Skeletal muscle satellite cell (primary cell): ENCODE measurements around the gene ATAD3C.

ENCODE experiments used
- H3K27me3 ChIP-seq: 2 replicates; pipeline ENCODE4 v1.7.0; 2013; ENCODE audit warnings: low read length; ENCODE audit not compliant: control insufficient read depth, insufficient read depth
- H3K36me3 ChIP-seq: 2 replicates; pipeline ENCODE4 v1.7.0; 2013; ENCODE audit warnings: mild to moderate bottlenecking, control low read depth, low read length; ENCODE audit not compliant: insufficient read depth
- H3K4me1 ChIP-seq: 2 replicates; pipeline ENCODE4 v1.7.0; 2013; ENCODE audit warnings: low read length; ENCODE audit not compliant: control insufficient read depth, insufficient read depth
- H3K4me2 ChIP-seq: 2 replicates; pipeline ENCODE4 v1.7.0; 2013; ENCODE audit warnings: mild to moderate bottlenecking, low read length
- H3K4me3 ChIP-seq: 2 replicates; pipeline ENCODE4 v1.7.0; 2013; ENCODE audit warnings: low read length
- H3K9ac ChIP-seq: 2 replicates; pipeline ENCODE4 v1.7.0; 2013; ENCODE audit warnings: mild to moderate bottlenecking, low read depth, low read length, moderate library complexity
- H3K9me3 ChIP-seq: replicated peaks from 2 replicates; pipeline ENCODE4 v1.7.0; 2013; ENCODE audit warnings: mild to moderate bottlenecking, control low read depth, low read length

The ATAD3C gene

DNA sequence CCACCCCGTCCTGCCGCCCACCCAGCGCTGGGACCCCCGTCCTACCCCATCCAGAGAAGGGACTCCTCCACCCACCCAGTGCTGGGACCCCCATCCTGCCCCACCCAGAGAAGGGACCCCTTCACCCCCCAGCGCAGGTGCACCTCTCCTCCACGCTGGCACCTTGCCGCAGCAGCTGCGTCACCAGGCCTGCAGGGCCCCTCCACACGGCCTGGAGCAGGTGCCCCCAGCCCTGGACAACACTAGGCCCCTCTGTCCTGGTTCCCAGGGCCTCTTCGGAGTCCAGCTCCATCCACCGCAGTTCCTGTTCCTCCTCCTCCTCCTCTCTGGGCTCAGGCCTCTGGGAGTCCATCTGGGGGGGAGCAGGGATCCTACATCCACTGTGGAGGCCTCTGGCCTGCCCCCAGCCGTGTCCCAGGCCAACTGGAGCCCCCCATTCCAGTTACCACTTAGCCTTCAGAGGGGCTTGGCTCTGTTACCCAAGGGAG lies 28.8 kb upstream of the ATAD3C start:
- Histone ChIP-seq H3K4me2 (no peak overlapping the region), H3K36me3 (no peaks in the 10 kb centered on the region), H3K4me3 (no peak overlapping the region), H3K9ac (no peak overlapping the region), H3K9me3 (no peaks in the 10 kb centered on the region), H3K4me1 (no peaks in the 10 kb centered on the region), H3K27me3 (no peaks in the 10 kb centered on the region)

DNA sequence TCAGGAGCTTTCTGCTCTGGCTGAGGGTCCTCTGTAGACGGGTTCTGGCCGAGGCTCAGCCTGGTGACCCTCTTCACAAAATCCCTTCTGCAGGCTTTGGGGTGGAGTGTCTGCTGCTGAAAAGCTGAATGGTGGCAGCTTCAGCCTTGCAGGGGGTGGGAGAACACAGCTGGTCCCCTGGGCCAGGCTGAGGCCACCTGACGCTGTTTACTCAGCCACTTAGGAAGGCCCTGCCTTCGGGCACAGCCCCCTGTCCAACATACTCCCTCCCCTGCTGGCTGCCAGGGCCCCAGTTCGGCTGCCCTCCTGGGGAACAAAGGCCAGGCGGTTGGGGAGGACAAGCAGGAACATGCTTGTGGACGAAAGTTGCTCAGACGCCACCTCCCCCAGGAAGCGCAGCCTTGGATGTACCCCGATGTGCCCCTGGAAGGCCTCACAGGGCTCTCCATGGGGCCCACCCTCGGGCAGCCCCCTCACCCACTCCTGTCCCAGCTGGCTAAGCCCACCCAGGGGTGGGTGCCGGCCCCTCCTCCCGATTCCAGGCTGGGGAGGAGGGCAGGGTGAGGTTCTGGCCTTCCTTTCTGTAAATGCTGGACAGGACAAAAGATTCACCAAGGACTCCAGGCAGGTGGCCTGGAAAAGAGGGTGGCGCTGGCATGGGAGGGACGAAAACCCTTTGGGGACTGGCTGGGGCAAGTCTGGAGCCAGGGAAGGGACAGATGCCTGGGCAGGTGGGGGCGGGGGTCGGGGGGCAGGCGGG lies 28.2 kb upstream of the ATAD3C start, which contains the start of gene ANKRD65:
ANKRD65 (minus strand) TSS at position 130 of the 760 bp plus-strand sequence. CDS start 271 bp downstream, outside the sequence.
- Histone ChIP-seq H3K36me3 (no peaks in the 10 kb centered on the region), H3K4me1 (no peaks in the 10 kb centered on the region), H3K4me3 (peak within 1 kb of the TSS; percentile 62), H3K9ac (peak within 1 kb of the TSS; percentile 30), H3K27me3 (no peaks in the 10 kb centered on the region), H3K4me2 (peak within 1 kb of the TSS; percentile 77), H3K9me3 (no peaks in the 10 kb centered on the region)

DNA sequence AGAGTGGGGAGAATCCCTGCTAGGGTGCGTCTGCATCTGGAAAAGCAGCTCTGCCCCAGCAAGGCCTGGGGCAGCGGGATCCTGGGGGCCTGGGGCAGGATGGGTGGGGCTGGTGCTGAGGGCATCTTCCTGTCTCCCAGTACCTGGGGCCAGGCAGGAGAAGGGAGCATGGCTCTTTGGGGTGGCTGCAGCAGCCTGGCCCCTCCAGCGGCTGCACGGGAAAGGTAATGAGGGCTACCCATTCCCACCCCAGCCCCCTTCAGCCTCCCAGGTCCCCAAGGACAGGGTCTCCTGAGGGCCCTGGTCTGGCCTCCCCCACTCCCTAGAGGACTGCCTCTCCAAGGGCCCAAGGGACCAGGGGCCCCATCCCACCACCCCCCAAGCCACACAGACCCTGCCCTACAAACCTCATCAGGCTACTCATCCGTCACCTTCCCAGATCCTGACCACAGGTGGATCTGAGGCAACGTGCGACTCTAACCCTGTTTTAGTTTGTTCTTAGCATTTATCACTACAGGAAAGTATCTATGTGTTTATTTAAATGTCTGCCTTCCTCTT lies 27.5 kb upstream of the ATAD3C start:
- no peaks in the 10 kb centered on the region for H3K36me3 ChIP-seq
- H3K9me3 ChIP-seq = no peaks in the 10 kb centered on the region
- H3K9ac ChIP-seq = no peak overlapping the region
- no peaks in the 10 kb centered on the region for H3K4me1 ChIP-seq
- H3K4me3 ChIP-seq = no peak overlapping the region
- H3K27me3 ChIP-seq = no peaks in the 10 kb centered on the region
- no peak overlapping the region for H3K4me2 ChIP-seq

DNA sequence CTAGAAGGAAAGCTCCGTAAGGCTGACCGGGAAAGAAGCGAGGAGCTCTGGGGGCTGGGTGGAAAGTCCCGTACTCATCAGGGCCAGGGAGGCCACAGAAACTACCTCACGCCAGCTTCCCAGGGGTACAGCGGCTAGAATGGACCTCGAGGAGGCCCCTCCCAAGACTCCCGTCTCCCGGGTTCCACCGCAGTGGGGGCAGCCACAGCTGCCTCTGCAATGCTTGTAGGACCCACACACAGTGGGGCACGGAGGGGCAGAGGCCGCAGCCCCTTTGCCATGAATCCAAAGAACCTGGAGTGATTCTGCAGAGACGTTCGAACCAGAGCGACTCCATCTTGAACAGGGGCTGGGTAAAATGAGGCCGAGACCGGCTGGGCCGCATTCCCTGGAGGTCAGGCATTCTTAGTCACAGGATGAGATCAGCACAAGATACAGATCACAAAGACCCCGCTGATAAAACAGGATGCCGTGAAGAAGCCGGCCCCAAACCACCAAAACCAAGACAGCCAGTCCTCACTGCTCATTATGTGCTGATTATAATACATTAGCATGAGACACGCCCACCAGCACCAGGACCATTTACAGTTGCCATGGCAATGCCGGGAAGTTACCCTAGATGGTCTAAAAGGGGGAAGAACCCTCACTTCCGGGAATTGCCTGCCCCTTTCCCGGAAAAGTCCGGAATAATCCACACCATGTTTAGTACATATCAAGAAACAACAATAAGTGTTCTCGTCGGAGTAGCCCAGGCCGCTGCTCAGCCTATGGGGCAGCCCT lies 26.8 kb upstream of the ATAD3C start:
- no peak overlapping the region for H3K4me3 ChIP-seq
- no peaks in the 10 kb centered on the region for H3K9me3 ChIP-seq

DNA sequence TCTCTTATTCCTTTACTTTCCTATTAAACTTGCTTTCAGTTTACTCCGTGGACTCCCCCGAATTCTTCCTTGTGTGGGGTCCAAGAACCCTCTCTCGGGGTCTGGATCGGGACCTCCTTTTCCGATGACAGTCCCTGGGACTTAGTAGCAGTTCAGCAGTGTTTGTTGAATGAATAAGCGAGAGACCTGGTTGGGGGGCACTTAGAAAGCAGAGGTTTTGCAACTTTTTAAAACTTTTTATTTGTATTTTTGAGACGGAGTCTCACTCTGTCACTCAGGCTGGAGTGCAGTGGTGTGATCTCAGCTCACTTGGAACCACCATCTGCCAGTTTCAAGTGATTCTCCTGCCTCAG lies 26.3 kb upstream of the ATAD3C start:
- Histone ChIP-seq H3K27me3 (no peaks in the 10 kb centered on the region), H3K9me3 (no peaks in the 10 kb centered on the region), H3K4me2 (no peak overlapping the region), H3K4me3 (no peak overlapping the region), H3K9ac (no peak overlapping the region), H3K4me1 (no peaks in the 10 kb centered on the region), H3K36me3 (no peaks in the 10 kb centered on the region)

More for the DNA sequence above, 26.8 kb upstream of the ATAD3C start:
- H3K27me3 ChIP-seq = no peaks in the 10 kb centered on the region
- no peaks in the 10 kb centered on the region for H3K4me1 ChIP-seq
- no peak overlapping the region for H3K9ac ChIP-seq
- H3K4me2 ChIP-seq = no peak overlapping the region
- no peaks in the 10 kb centered on the region for H3K36me3 ChIP-seq

DNA sequence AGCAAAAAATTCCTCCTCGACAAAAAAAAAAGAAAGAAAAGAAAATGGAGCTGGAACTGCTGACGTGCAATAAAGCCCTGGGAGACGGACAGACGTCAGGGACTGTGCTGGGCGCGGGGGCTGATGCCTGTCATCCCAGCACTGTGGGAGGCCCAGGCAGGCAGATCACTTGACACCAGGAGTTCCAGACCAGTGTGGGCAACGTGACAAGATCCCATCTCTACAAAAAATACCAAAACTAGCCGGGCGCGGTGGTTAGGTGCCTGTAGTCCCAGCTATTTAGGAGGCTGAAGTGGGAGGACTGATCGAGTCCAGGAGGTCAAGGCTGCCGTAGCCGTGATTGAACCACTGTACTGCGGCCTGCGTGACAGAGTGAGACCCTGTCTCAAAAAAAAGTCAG lies 24.8 kb upstream of the ATAD3C start:
- no peaks in the 10 kb centered on the region for H3K4me1 ChIP-seq
- H3K4me3 ChIP-seq = no peak overlapping the region
- H3K27me3 ChIP-seq = no peaks in the 10 kb centered on the region
- no peak overlapping the region for H3K4me2 ChIP-seq
- H3K9me3 ChIP-seq = no peaks in the 10 kb centered on the region
- no peak overlapping the region for H3K9ac ChIP-seq
- H3K36me3 ChIP-seq = no peaks in the 10 kb centered on the region

DNA sequence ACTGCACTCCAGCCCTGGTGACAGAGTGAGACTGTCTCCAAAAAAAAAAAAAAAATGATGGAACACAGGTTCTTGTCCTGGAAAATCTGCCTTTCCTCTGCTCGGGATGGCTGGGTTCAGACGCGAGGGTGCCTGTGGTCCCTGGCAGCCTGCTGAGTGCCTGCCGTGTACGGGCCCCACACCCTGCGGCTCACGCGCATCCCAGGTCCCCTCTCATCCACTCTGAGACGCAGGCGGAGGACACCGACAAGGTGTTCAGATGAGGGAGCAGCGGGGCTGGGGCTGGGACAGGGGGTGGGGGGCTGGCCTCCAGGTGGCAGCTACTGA lies 24.1 kb upstream of the ATAD3C start:
- Histone ChIP-seq H3K27me3 (no peaks in the 10 kb centered on the region), H3K4me2 (no peak overlapping the region), H3K9me3 (no peaks in the 10 kb centered on the region), H3K9ac (no peak overlapping the region), H3K36me3 (no peaks in the 10 kb centered on the region), H3K4me1 (peaks cover 5% of the 10 kb centered on the region), H3K4me3 (no peak overlapping the region)

DNA sequence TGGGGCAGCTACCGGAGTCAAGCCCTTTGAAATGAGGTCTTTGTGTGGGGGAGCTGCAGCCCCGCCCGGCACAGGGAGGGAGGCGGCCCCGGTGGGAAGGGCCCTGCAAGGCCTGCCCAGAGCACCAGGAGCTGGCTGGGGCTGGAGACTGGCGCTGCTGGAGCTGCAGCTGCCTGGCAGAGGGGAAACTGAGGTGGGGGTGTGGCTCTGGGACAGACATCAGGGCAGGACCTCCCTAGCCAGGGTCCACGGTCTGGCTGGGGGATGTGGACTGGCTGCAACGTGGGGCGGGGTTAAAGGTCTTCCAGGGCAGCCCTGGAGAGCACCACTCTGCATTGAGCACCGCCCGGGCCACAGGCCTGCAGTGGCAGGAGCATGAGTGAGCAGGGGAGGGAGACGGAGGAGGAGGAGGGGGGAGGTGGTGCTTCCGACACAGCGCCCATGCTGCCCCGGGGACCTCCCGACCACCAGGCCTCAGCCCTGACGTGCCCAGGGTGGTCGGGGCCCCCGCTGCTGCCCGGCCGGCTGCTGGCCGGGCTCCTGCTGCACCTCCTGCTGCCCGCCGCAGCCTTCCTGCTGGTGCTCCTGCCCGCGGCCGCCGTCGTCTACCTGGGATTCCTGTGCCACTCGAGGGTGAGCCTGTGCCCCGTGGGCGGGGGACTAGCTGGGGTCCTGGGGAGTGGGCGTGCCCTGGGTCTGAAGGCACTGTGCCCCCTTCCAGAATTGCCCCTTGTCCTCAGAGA lies 23.6 kb upstream of the ATAD3C start:
- Histone ChIP-seq H3K27me3 (no peaks in the 10 kb centered on the region), H3K4me3 (no peak overlapping the region), H3K9ac (no peak overlapping the region)

DNA sequence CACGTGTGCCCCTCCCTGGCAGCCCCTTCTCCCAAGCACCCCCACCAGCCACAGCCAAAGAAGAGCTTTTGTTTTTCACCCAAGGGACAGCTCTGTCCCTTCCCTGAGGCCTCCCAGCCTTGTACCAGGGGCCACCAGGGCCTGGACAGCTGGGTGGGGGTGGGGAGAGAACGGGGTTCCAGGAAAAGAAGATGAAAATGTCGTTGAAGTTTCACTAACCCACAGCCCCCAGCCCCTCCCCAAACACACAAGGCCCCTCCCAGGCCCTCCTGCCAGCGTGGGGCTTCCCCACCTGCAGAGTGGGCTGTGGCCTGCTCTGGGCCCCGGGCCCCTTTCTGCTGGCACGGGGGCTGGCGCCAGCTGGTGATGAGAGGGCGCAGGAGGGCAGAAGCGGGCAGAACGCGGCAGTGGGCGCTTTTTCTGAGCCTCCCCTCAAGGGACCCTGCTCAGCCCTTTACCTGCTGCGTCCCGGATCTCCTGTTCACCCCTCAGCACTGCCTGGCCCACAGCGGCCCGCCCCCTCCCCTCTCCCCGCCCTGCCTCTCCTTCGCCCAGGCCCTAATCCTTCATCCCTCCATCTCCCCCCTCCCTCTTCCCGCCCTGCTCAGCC lies 22.9 kb upstream of the ATAD3C start:
- no peaks in the 10 kb centered on the region for H3K36me3 ChIP-seq
- H3K9me3 ChIP-seq = no peaks in the 10 kb centered on the region
- no peak overlapping the region for H3K9ac ChIP-seq
- no peak overlapping the region for H3K4me3 ChIP-seq
- H3K4me1 ChIP-seq = peaks cover 12% of the 10 kb centered on the region
- H3K27me3 ChIP-seq = no peaks in the 10 kb centered on the region
- H3K4me2 ChIP-seq = no peak overlapping the region

More for the DNA sequence above, 23.6 kb upstream of the ATAD3C start:
- no peaks in the 10 kb centered on the region for H3K9me3 ChIP-seq
- H3K4me1 ChIP-seq = peaks cover 9% of the 10 kb centered on the region
- H3K4me2 ChIP-seq = no peak overlapping the region
- no peaks in the 10 kb centered on the region for H3K36me3 ChIP-seq

DNA sequence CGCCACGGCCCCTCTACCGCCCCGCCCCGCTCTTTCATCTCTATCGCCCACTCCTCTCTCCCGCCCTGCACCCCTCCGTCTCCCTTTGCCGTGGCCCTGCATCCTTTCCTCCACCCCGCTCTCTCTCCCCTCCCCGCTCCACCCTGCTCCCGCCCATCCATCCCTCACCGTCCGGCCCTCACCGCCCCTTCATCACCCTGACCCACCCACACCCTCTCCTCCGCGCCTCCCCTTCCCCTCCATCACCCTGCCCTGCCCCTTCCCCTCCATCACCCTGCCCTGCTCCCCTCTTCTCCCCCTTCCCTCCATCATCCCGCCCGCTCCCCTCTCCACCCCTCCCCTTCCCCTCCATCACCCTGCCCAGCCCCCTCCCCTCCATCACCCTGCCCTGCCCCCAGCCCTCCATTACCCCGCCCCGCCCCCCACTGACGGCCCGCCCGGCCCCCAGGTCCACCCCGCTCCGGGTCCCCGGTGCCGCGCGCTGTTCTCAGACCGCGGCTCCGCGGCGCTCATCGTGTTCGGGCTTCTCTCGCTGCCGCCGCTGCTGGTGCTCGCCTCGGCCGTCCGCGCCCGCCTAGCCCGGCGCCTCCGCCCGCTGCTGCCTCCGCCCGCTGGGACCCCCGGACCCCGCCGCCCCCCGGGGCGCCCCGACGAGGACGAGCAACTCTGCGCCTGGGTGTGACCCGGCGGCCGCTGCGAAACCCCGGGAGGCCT lies 22.2 kb upstream of the ATAD3C start:
- H3K4me1 ChIP-seq = peaks cover 18% of the 10 kb centered on the region
- no peak overlapping the region for H3K9ac ChIP-seq
- peak overlapping the region; percentile 47 for H3K4me3 ChIP-seq
- no peaks in the 10 kb centered on the region for H3K9me3 ChIP-seq
- H3K27me3 ChIP-seq = no peaks in the 10 kb centered on the region
- no peaks in the 10 kb centered on the region for H3K36me3 ChIP-seq
- peak overlapping the region; percentile 63 for H3K4me2 ChIP-seq
